ENCODE results near the gene LRTM2. TPM values are rescaled to one million over a fixed set of nuclear protein-coding genes. Genes with fewer than 3 reads are reported as not detected.

Gene LRTM2
- total and polyA plus RNA-seq, 2 of the 4 experiments (the other 2 are of a cell fraction): not detected

DNA sequence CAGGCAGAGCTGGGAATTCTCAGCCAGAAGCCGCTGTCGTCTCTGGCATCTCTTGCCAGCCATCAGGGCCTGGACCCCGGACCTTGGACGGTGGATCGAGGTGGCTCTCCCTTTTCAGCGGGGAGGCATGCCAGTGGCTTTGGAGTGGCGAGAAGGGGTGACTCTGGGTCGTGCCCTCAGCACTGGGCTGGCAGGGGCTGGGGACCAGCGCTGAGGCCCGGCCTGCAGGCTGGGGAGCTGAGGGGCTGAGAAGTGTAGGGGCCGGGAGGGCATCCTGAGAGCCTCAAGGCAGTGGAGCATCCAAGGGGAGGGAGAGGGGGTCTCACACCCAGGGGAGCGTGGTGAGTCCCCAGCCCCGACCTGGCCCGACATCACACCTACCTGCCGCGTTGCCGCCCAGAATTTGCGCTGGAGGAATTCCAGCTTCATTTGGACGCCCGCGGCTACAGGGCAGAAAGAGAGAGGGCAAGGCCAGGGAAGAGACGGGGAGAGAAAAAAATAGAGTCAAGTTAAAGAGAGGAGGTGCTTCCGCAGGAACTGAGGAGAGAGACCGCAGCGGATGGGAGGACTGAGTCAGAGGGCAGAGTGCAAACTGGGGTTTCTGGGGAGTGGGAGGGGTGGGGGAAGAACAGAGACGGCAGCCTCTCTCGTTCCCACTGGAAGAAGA, 9.0 kb upstream of the LRTM2 start:
- dilution Hi-C loops (cut with HindIII; ENCODE audit: low sequenced_read_pairs, unreplicated experiment): no loop called here
- H4K8ac ChIP-seq (ENCODE audit: low read depth in 2 of 2, low read length in 2 of 2): peak overlapping the region in 1 of 2 experiments; percentile 29; a peak in 2 of 4 replicates
- H2BK120ac ChIP-seq (ENCODE audit: low read depth, low read length): no peak overlapping the region
- H3K18ac ChIP-seq (ENCODE audit: low read depth, low read length): no peak overlapping the region
- H4K91ac ChIP-seq (ENCODE audit: insufficient read depth, low read depth, low read length): no peak overlapping the region
- H2AFZ ChIP-seq (replicated peaks; ENCODE audit: low read length, poor library complexity): peak overlapping the region; percentile 89
- H2AK5ac ChIP-seq (ENCODE audit: low read depth, low read length): no peak overlapping the region
- H3K23ac ChIP-seq (ENCODE audit: low read depth, low read length): no peak overlapping the region
- H3K56ac ChIP-seq (ENCODE audit: extremely low read depth, insufficient read depth, low read length): no peak overlapping the region
- no peaks in the 10 kb centered on the region for H3K36me3 ChIP-seq (ENCODE audit: control insufficient read depth, insufficient read depth, low read length)
- H3K4me1 ChIP-seq (ENCODE audit: control insufficient read depth, insufficient read depth, low read length): no peaks in the 10 kb centered on the region; the same call in 1 of the 2 replicates
- ATAC-seq (ENCODE audit: low read depth): no peak
- H3K9ac ChIP-seq (ENCODE audit: low read depth, low read length): no peak overlapping the region
- no peak overlapping the region for H4K5ac ChIP-seq (ENCODE audit: low read depth, low read length)
- BruUV-seq (replicated peaks): no TSS peak
- H3K27ac ChIP-seq (ENCODE audit: insufficient read depth, low read length): no peak overlapping the region
- WGBS, 2 experiments (ENCODE audit: extremely low coverage in 2 of 2, insufficient read length in 1 of 2): 69% methylated on average over 17 of the region's 27 CpGs; no CpG with 5 or more reads in 1 of the 2 experiments
- no peaks in the 10 kb centered on the region for H4K20me1 ChIP-seq (ENCODE audit: insufficient read depth, low read length)
- H2BK20ac ChIP-seq (ENCODE audit: low read depth, low read length): no peak overlapping the region
- DNase-seq: peak; percentile 52
- no peaks in the 10 kb centered on the region for H3K9me3 ChIP-seq (ENCODE audit: control insufficient read depth, insufficient read depth, low read length)
- TF ChIP-seq MAZ (IDR thresholded peaks at IDR 0.05; ENCODE audit: borderline replicate concordance, low read depth, low read length) (0 out of 2 replicates have a peak, but pooled peaks have one; percentile 29), CTCF (conservative IDR thresholded peaks at IDR 0.05; ENCODE audit: low read depth, low read length) (no peak)
- POLR2A ChIA-PET (ENCODE audit: unreplicated experiment): no interaction called here
- H2AK9ac ChIP-seq (replicated peaks; ENCODE audit: low read depth, low read length, poor library complexity): peak overlapping the region; percentile 50
- no peak overlapping the region for H3K14ac ChIP-seq (replicated peaks; ENCODE audit: low read depth, low read length)
- no peak overlapping the region; the same call in 1 of the 2 replicates for H3K4ac ChIP-seq (ENCODE audit: low read depth, low read length)
- no peak overlapping the region for H3K4me3 ChIP-seq (ENCODE audit: insufficient read depth, low read depth, low read length)
- in situ Hi-C loops (cut with MboI; ENCODE audit: low sequenced_read_pairs): loop anchor here (25.0 kb wide), 1 partner anchor 476 kb away; no protein-coding TSS in a partner anchor
- CTCF ChIA-PET: no interaction called here
- H3K4me2 ChIP-seq (ENCODE audit: low read depth, low read length): no peak overlapping the region
- no peak overlapping the region for H2BK5ac ChIP-seq (ENCODE audit: low read depth, low read length, poor library complexity, severe bottlenecking)
- intact Hi-C loops (cut with micrococcal nuclease): no loop called here
- H2BK15ac ChIP-seq (ENCODE audit: low read depth, low read length): no peak overlapping the region
- H3K9me1 ChIP-seq (ENCODE audit: insufficient read depth, low read length): peaks cover 7% of the 10 kb centered on the region; the same call in 1 of the 2 replicates
- no peaks in the 10 kb centered on the region for H3K79me1 ChIP-seq (ENCODE audit: low read depth in 1 of 2, low read length in 2 of 2)
- peaks cover 21% of the 10 kb centered on the region for H3K27me3 ChIP-seq (ENCODE audit: control insufficient read depth, insufficient read depth, low read length)

All from IMR-90 (cell line).